ENCODE measurements around the gene ACBD3.
A peak's percentile ranks its signal among the peaks of the same experiment; 100 is the strongest.

The ACBD3 gene

GRCh38 chr1:226199971-226200370 lies 13.4 kb upstream of the ACBD3 start:
- Histone ChIP-seq H3K4me3 (ENCODE audit: low read length) (no peak overlapping the region), H3K36me3 (replicated peaks; ENCODE audit: insufficient read depth, low read length) (no peaks in the 10 kb centered on the region), H3K4me1 (ENCODE audit: low read length) (peaks cover 3% of the 10 kb centered on the region; the same call in 1 of the 2 replicates), H3K27me3 (replicated peaks; ENCODE audit: insufficient read depth, low read length) (no peaks in the 10 kb centered on the region), H3K4me2 (ENCODE audit: low read depth, low read length) (no peak overlapping the region), H3F3A (ENCODE audit: insufficient read depth, low read length) (no peaks in the 10 kb centered on the region), H3K9me3 (replicated peaks; ENCODE audit: insufficient read depth, low read length) (no peaks in the 10 kb centered on the region), H3K9me2 (replicated peaks; ENCODE audit: insufficient read depth, low read length) (no peaks in the 10 kb centered on the region), H3K27ac (ENCODE audit: low read length) (no peak overlapping the region), H3K9ac (ENCODE audit: low read length) (no peak overlapping the region), H3K79me2 (ENCODE audit: low read length) (no peaks in the 10 kb centered on the region), H4K20me1 (ENCODE audit: insufficient read depth, low read length) (no peaks in the 10 kb centered on the region), H2AFZ (ENCODE audit: low read length) (no peak overlapping the region)
- TF ChIP-seq EZH2phosphoT487 (IDR thresholded peaks at IDR 0.05; ENCODE audit: low read length) (no peak), EZH2 (optimal IDR thresholded peaks at IDR 0.05; ENCODE audit: low read depth, low read length) (no peak)
- TF ChIP-seq, protein P1, sequence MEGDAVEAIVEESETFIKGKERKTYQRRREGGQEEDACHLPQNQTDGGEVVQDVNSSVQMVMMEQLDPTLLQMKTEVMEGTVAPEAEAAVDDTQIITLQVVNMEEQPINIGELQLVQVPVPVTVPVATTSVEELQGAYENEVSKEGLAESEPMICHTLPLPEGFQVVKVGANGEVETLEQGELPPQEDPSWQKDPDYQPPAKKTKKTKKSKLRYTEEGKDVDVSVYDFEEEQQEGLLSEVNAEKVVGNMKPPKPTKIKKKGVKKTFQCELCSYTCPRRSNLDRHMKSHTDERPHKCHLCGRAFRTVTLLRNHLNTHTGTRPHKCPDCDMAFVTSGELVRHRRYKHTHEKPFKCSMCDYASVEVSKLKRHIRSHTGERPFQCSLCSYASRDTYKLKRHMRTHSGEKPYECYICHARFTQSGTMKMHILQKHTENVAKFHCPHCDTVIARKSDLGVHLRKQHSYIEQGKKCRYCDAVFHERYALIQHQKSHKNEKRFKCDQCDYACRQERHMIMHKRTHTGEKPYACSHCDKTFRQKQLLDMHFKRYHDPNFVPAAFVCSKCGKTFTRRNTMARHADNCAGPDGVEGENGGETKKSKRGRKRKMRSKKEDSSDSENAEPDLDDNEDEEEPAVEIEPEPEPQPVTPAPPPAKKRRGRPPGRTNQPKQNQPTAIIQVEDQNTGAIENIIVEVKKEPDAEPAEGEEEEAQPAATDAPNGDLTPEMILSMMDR (IDR thresholded peaks at IDR 0.05; ENCODE audit: low read length) = no peak
- no peak for DNase-seq

- Histone ChIP-seq H3K9me3 (replicated peaks; ENCODE audit: insufficient read depth, low read length) (no peaks in the 10 kb centered on the region), H3K4me3 (ENCODE audit: low read length) (no peak overlapping the region), H3K9me2 (replicated peaks; ENCODE audit: insufficient read depth, low read length) (no peaks in the 10 kb centered on the region), H3K9ac (ENCODE audit: low read length) (no peak overlapping the region), H2AFZ (ENCODE audit: low read length) (0 out of 2 replicates have a peak overlapping the region, but pooled peaks have one; percentile 17), H3F3A (ENCODE audit: insufficient read depth, low read length) (no peaks in the 10 kb centered on the region), H3K79me2 (ENCODE audit: low read length) (no peaks in the 10 kb centered on the region), H4K20me1 (ENCODE audit: insufficient read depth, low read length) (no peaks in the 10 kb centered on the region), H3K4me2 (ENCODE audit: low read depth, low read length) (no peak overlapping the region), H3K4me1 (ENCODE audit: low read length) (peaks cover 3% of the 10 kb centered on the region; the same call in 1 of the 2 replicates), H3K27ac (ENCODE audit: low read length) (no peak overlapping the region), H3K36me3 (replicated peaks; ENCODE audit: insufficient read depth, low read length) (no peaks in the 10 kb centered on the region), H3K27me3 (replicated peaks; ENCODE audit: insufficient read depth, low read length) (no peaks in the 10 kb centered on the region)
- no peak for DNase-seq
- TF ChIP-seq, protein P1 (IDR thresholded peaks at IDR 0.05; ENCODE audit: low read length) = no peak
- no peak for TF ChIP-seq EZH2 (optimal IDR thresholded peaks at IDR 0.05; ENCODE audit: low read depth, low read length)
Measured at GRCh38 chr1:226195144-226195543, 8.6 kb upstream of the ACBD3 start.

DNA sequence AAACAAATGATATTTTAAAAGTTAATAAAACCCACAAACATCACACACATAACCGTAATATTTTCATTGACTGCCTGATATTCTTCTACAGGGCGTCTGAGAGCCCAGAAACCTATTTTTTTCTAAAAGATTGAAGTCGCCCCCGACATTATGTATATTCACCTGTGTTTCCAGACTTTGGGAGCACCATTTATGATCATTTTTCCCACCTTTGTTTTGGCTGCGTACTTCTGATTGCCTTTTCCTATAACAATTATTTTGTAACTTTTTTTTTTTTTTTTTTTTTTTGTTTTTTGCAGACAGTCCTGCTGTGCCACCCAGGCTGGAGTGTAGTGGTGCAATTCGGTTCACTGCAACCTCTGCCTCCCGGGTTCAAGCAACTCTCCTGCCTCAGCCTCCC lies 839 bp upstream of the ACBD3 start:
- Histone ChIP-seq H3K9me3 (replicated peaks; ENCODE audit: insufficient read depth, low read length) (no peaks in the 10 kb centered on the region), H2AFZ (ENCODE audit: low read length) (peak overlapping the region; percentile 99), H3K9ac (ENCODE audit: low read length) (no peak overlapping the region), H3K9me2 (replicated peaks; ENCODE audit: insufficient read depth, low read length) (no peaks in the 10 kb centered on the region), H3K4me1 (ENCODE audit: low read length) (peaks cover 6% of the 10 kb centered on the region; the same call in 1 of the 2 replicates), H4K20me1 (ENCODE audit: insufficient read depth, low read length) (0 out of 2 replicates have a peak, but pooled peaks cover 5% of the 10 kb centered on the region), H3F3A (ENCODE audit: insufficient read depth, low read length) (peaks cover 7% of the 10 kb centered on the region), H3K27ac (ENCODE audit: low read length) (no peak overlapping the region), H3K4me3 (ENCODE audit: low read length) (peak overlapping the region; percentile 88), H3K4me2 (ENCODE audit: low read depth, low read length) (peak overlapping the region; percentile 82), H3K79me2 (ENCODE audit: low read length) (peaks cover 48% of the 10 kb centered on the region), H3K27me3 (replicated peaks; ENCODE audit: insufficient read depth, low read length) (no peaks in the 10 kb centered on the region), H3K36me3 (replicated peaks; ENCODE audit: insufficient read depth, low read length) (no peaks in the 10 kb centered on the region)
- TF ChIP-seq, protein P1 (IDR thresholded peaks at IDR 0.05; ENCODE audit: low read length) = no peak
- TF ChIP-seq EZH2 (optimal IDR thresholded peaks at IDR 0.05; ENCODE audit: low read depth, low read length) (no peak), EZH2phosphoT487 (IDR thresholded peaks at IDR 0.05; ENCODE audit: low read length) (no peak)
- DNase-seq = no peak
